Left lung (tissue), 10 donors: Measurements from ENCODE around the gene RAB29. TPM values are rescaled to one million over a fixed set of nuclear protein-coding genes. Genes with fewer than 3 reads are reported as not detected.

Experiments used
- ATAC-seq: fragments of 200-7000 bp; cut with Tn5 transposase; one replicate; pipeline ENCODE4 v1.9.1; 2020; ENCODE audit warnings: moderate library complexity
- DNase-seq, 4 donors: peaks; one replicate each; pipeline ENCODE4 v3.0.0-alpha.2; 2013 to 2020
- H3K27ac ChIP-seq, 2 donors: fragments of 200-600 bp; sonication (generic) in 1 of 2; one replicate each; pipeline versions ENCODE4 v1.5.0 to v1.8.0; 2020 to 2021
- H3K27me3 ChIP-seq, 2 donors: fragments of 200-600 bp; sonication (generic) in 1 of 2; one replicate each; pipeline versions ENCODE4 v1.5.0 to v1.8.0; 2020 to 2021
- H3K36me3 ChIP-seq, 2 donors: fragments of 200-600 bp; sonication (generic) in 1 of 2; one replicate each; pipeline versions ENCODE4 v1.5.0 to v1.8.0; 2020 to 2021
- H3K4me1 ChIP-seq, 2 donors: fragments of 200-600 bp; one replicate each; pipeline ENCODE4 v1.8.0; 2021
- H3K4me3 ChIP-seq, 2 donors: fragments of 200-600 bp; sonication (generic) in 1 of 2; one replicate each; pipeline versions ENCODE4 v1.5.0 to v1.8.0; 2020 to 2021; ENCODE audit warnings: mild to moderate bottlenecking in 1 of 2
- H3K9me3 ChIP-seq, 2 donors: fragments of 200-600 bp; sonication (generic) in 1 of 2; one replicate each; pipeline versions ENCODE4 v1.5.0 to v1.8.0; 2020 to 2021
- CTCF ChIP-seq, 2 donors: fragments of 200-600 bp; sonication (generic) in 1 of 2; IDR thresholded peaks; one replicate each; pipeline versions ENCODE4 v1.5.0 to v1.8.0; 2021; ENCODE audit warnings: antibody characterized with exemption in 2 of 2
- intact Hi-C, 2 donors: fragments of 100-400 bp; cut with DNase I; formaldehyde crosslinking; loops; one replicate each; pipeline versions ENCODE4 v1.11.2 to v1.14.2; 2022
- polyA plus RNA-seq, 6 donors: library from polyadenylated mRNA; unstranded; fragments of 120-200 nt; gene quantifications; one replicate each; pipeline ENCODE4 v1.2.1, GENCODE V29; 2013; ENCODE audit not compliant: insufficient read length in 6 of 6
- total RNA-seq, 2 donors: library from RNA; stranded (reverse); fragmentation: NEBNext Ultra II Directional; extraction: Animal tissue kit (Norgen Biotek cat#: 25700); gene quantifications; one replicate each; pipeline ENCODE4 v1.2.1, GENCODE V29; 2021
- donor health status: DM: no; HTN: yes; CAD: no.
- donor health status: DM: no; HTN: no; CAD: no.

Gene RAB29
- total and polyA plus RNA-seq, 8 donors, result 6.1 to 29.9 (median 8.2) TPM

- ATAC-seq, result peak; percentile 38
- H3K36me3 ChIP-seq, result peaks cover 0 to 21% of the 10 kb centered on the region in 2 donors
- intact Hi-C loops, result no loop called here
- TF ChIP-seq CTCF (IDR thresholded peaks at IDR 0.05), result no peak
- peak in 2 of 4 donors; percentile 12 to 73 for DNase-seq
- H3K4me1 ChIP-seq, result peaks cover 0 to 24% of the 10 kb centered on the region in 2 donors
- peak overlapping the region; percentile 29 to 81 for H3K27ac ChIP-seq
- H3K9me3 ChIP-seq, result no peaks in the 10 kb centered on the region
- H3K27me3 ChIP-seq, result no peaks in the 10 kb centered on the region
- peak overlapping the region; percentile 52 to 73 for H3K4me3 ChIP-seq
These were observed 876 bp downstream of the RAB29 start for GRCh38 chr1:205774198-205775014.

DNA sequence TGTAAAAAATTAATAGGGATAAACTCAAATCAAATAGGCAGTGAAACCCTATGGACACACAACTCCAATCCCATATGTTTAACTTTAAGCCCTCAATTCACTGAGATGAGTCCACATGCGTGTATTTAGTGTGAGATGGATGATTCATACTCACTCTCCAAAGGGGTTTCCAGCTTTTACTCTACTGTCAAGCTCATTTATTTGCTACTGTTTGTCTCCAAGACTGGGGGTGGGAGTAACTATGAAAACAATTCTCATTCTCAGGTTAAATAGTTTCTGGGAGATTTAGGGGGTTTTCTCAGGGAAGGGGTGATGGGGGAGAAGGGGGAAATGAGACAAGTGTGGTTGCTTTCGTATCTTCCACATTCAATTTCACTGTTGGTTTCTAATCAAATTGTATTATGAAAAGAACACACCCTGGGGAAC lies 2.7 kb downstream of the RAB29 start:
- intact Hi-C loops, result no loop called here
- Histone ChIP-seq H3K27me3 (no peaks in the 10 kb centered on the region), H3K4me1 (peaks cover 0 to 14% of the 10 kb centered on the region in 2 donors), H3K27ac (no peak overlapping the region), H3K36me3 (peaks cover 0 to 35% of the 10 kb centered on the region in 2 donors), H3K4me3 (no peak overlapping the region), H3K9me3 (no peaks in the 10 kb centered on the region)
- no peak for TF ChIP-seq CTCF (IDR thresholded peaks at IDR 0.05)
- DNase-seq (no peak), ATAC-seq (no peak)

DNA sequence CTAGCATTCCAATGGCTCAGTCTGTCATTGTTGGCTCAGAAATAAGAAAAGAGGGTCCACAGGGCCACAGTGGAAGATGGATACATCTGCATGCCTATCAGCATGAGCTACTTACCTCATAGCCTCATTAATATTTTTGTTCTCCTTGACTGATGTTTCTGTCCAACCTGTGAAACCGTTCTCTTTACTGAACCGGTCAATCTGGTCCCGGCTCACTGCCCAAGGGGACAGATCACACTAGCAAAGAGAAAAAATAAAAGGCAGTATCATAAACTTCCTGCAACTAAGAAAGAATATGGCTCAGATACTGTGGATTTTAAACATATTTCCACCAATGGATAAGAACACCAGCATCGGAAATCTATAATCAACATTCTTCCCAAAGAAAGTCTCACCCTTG lies 4.7 kb downstream of the RAB29 start:
- no peak overlapping the region for H3K4me3 ChIP-seq
- no peak for DNase-seq
- no peaks in the 10 kb centered on the region for H3K27me3 ChIP-seq
- no peak for TF ChIP-seq CTCF (IDR thresholded peaks at IDR 0.05)
- intact Hi-C loops, result no loop called here
- no peak for ATAC-seq
- peaks cover 0 to 10% of the 10 kb centered on the region in 2 donors for H3K4me1 ChIP-seq
- H3K27ac ChIP-seq, result no peak overlapping the region
- H3K9me3 ChIP-seq, result no peaks in the 10 kb centered on the region
- H3K36me3 ChIP-seq, result peaks cover 0 to 42% of the 10 kb centered on the region in 2 donors

DNA sequence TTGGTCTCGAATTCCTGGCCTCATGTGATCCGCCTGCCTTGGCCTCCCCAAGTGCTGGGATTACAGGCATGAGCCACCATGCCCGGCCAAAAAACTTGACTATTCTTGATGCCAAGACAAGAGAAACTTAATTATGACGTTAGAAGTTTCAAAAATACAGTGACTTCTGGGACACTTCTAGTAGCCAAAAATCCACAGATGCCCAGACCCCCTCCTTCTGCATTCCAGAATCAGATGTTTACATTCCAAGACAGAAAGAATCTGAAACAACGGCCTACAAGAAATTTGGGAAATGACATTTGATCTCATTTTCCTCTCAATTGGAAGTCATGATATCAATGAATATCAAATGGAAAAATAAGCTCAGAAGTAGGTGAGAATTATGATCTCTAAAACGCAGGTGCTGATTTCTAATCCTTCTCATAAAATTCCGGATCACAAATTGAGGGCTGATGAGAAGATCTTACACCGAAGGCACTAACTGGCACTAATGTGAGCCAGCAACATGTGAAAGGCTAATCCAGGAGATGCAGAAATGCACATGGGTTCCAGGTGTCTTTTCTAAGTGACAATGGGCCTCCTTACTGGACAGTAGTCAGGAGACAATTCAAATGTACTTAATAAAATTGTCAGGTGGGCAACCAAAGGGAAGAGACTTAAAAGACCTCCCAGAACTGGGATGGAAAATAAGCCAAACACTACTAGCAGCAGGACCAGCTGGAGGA lies 5.5 kb downstream of the RAB29 start:
- intact Hi-C loops, result no loop called here
- Histone ChIP-seq H3K27ac (no peak overlapping the region), H3K4me3 (no peak overlapping the region), H3K27me3 (no peaks in the 10 kb centered on the region), H3K36me3 (peaks cover 0 to 42% of the 10 kb centered on the region in 2 donors), H3K4me1 (peaks cover 0 to 7% of the 10 kb centered on the region in 2 donors), H3K9me3 (no peaks in the 10 kb centered on the region)
- ATAC-seq (no peak), DNase-seq (no peak)
- TF ChIP-seq CTCF (IDR thresholded peaks at IDR 0.05), result no peak

DNA sequence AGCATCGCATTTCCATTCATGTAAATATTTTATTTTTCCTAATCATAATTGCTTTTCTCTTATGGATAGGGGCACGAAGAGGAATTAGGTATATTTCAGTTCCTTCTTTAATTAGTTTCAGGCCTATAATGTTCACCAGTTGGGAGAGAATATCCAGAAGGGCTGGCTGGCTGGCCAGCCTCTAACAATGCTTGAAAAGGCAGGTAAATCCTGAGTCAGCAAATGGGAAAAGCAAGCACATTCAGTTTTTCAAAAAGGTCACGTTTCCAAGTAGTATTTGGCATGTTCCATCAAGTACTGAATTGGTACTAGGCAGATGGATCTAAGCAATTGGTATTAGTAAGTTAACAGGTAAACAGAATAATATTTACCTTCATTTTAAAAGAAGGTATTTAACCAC lies 8.0 kb downstream of the RAB29 start:
- intact Hi-C loops, result no loop called here
- no peak for TF ChIP-seq CTCF (IDR thresholded peaks at IDR 0.05)
- H3K4me1 ChIP-seq, result no peaks in the 10 kb centered on the region

More for the DNA sequence above, 8.0 kb downstream of the RAB29 start:
- ATAC-seq (no peak), DNase-seq (no peak)
- Histone ChIP-seq H3K9me3 (no peaks in the 10 kb centered on the region), H3K27me3 (no peaks in the 10 kb centered on the region), H3K27ac (no peak overlapping the region), H3K36me3 (peaks cover 0 to 42% of the 10 kb centered on the region in 2 donors), H3K4me3 (no peak overlapping the region)
